Esophagus squamous epithelium (tissue), 5 donors: Measurements from ENCODE around the gene IMMP2L. TPM values are rescaled to one million over a fixed set of nuclear protein-coding genes. Genes with fewer than 3 reads are reported as not detected.

Experiments used
- DNase-seq: peaks from one replicate; lab custom pipeline; 2025; lab: John Stamatoyannopoulos, UW
- H3K27ac ChIP-seq, 4 donors: fragments of 200-600 bp; sonication (generic); one replicate each; pipeline ENCODE4 v1.5.1; 2016 to 2019; ENCODE audit warnings: mild to moderate bottlenecking in 1 of 4
- H3K27me3 ChIP-seq, 4 donors: fragments of 200-600 bp; sonication (generic); 1 replicate in 3 of 4; 2 replicates in 1 of 4; pipeline versions ENCODE4 v1.5.1 to v1.6.0; 2017 to 2021; ENCODE audit warnings: antibody characterized with exemption in 1 of 4
- H3K36me3 ChIP-seq, 3 donors: fragments of 200-600 bp; sonication (generic); one replicate each; pipeline ENCODE4 v1.5.1; 2016 to 2019
- H3K4me1 ChIP-seq, 3 donors: fragments of 200-600 bp; sonication (generic); one replicate each; pipeline ENCODE4 v1.5.1; 2017 to 2019
- H3K4me3 ChIP-seq, 4 donors: fragments of 200-600 bp; sonication (generic); 1 replicate in 3 of 4; 2 replicates in 1 of 4; pipeline ENCODE4 v1.5.1; 2016 to 2019; ENCODE audit warnings: mild to moderate bottlenecking in 2 of 4, moderate library complexity in 1 of 4
- H3K9me3 ChIP-seq, 3 donors: fragments of 200-600 bp; sonication (generic); one replicate each; pipeline ENCODE4 v1.5.1; 2016 to 2019
- POLR2A ChIP-seq, 4 donors: fragments of 450-650 bp; IDR thresholded peaks; one replicate each; pipeline ENCODE4 v1.6.1; 2017; ENCODE audit warnings: antibody characterized with exemption in 4 of 4, mild to moderate bottlenecking in 4 of 4, moderate library complexity in 3 of 4
- WGBS, 2 donors: methylation state at CpG; one replicate each; pipeline ENCODE4 v1.1.5; 2018; 5-methylcytosine and 5-hydroxymethylcytosine counted together
- intact Hi-C: fragments of 100-400 bp; cut with DNase I; formaldehyde crosslinking; loops from one replicate; pipeline ENCODE4 v1.15.0; 2022
- total RNA-seq, 4 donors: library from RNA; depleted of rRNA; stranded (reverse); fragments of >200 nt; gene quantifications; one replicate each; pipeline ENCODE4 v1.1.0, GENCODE V29; 2016
- TF ChIP-seq, protein P1 (sequence below), 6 experiments: fragments of 450-650 bp in 4 of 6; fragments of 200-600 bp in 2 of 6; sonication (generic) in 2 of 6; IDR thresholded peaks; one replicate each; pipeline ENCODE4 v1.5.1; 2016 to 2019; ENCODE audit warnings: antibody characterized with exemption in 6 of 6, mild to moderate bottlenecking in 4 of 6, moderate library complexity in 4 of 6
- donor health status: DM: yes; HTN: yes; CAD: no.

Gene IMMP2L
- total RNA-seq, 4 donors from 2014 or later: 1.6 to 21.7 (median 5.4) TPM

DNA sequence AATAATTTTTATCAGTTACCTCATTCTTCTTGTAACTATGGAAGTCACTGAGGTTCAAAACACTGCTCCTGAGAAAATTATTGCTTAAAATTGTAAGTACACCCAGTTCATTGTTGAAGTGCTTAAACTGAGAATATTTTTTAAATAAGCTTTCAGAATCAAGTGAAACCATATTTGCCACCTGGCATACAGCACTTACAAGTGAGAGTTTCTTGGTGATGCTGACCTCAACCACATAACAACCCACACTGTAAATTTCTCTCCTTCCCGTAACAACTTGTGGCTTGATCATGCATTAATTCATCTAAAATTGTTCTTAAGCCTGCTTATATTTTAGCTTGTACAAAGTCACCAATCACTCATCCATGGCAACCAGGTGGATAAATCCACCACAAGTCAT is 34.0 kb downstream of the IMMP2L start:
- TF ChIP-seq POLR2A (IDR thresholded peaks at IDR 0.05): no peak
- TF ChIP-seq, protein P1, sequence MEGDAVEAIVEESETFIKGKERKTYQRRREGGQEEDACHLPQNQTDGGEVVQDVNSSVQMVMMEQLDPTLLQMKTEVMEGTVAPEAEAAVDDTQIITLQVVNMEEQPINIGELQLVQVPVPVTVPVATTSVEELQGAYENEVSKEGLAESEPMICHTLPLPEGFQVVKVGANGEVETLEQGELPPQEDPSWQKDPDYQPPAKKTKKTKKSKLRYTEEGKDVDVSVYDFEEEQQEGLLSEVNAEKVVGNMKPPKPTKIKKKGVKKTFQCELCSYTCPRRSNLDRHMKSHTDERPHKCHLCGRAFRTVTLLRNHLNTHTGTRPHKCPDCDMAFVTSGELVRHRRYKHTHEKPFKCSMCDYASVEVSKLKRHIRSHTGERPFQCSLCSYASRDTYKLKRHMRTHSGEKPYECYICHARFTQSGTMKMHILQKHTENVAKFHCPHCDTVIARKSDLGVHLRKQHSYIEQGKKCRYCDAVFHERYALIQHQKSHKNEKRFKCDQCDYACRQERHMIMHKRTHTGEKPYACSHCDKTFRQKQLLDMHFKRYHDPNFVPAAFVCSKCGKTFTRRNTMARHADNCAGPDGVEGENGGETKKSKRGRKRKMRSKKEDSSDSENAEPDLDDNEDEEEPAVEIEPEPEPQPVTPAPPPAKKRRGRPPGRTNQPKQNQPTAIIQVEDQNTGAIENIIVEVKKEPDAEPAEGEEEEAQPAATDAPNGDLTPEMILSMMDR (IDR thresholded peaks at IDR 0.05): no peak
- no peak for DNase-seq
- Histone ChIP-seq H3K36me3 (no peaks in the 10 kb centered on the region), H3K27me3 (no peaks in the 10 kb centered on the region), H3K27ac (no peak overlapping the region), H3K4me3 (no peak overlapping the region), H3K4me1 (peaks cover 0 to 12% (median 0%) of the 10 kb centered on the region in 3 donors), H3K9me3 (no peaks in the 10 kb centered on the region)
- intact Hi-C loops: no loop called here
- WGBS, 2 donors: 65 to 92% methylated on average over 1 of the region's 1 CpG

DNA sequence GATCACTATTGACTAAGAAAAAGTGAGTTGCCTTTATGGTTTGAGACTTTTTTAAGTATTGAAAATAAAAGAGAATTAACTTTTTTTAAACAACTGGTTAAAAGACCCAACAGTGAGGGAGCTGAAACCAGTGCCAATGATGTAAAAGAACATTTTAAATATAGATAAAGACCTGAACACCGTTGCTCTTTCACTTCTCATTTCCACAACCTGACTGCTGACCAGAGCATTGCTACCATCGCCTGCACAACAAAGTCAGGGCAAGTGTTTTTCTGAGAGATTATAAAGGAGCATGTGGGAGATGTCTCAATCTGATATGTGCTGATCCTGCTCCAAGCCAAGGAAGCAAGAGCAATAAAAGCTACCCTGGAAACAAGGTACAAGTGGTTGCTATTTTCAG is 34.7 kb downstream of the IMMP2L start:
- no peak overlapping the region for H3K4me3 ChIP-seq
- no peak overlapping the region for H3K27ac ChIP-seq
- no peaks in the 10 kb centered on the region for H3K36me3 ChIP-seq
- peaks cover 0 to 6% (median 0%) of the 10 kb centered on the region in 3 donors for H3K4me1 ChIP-seq
- H3K27me3 ChIP-seq: no peaks in the 10 kb centered on the region
- DNase-seq: no peak
- no peaks in the 10 kb centered on the region for H3K9me3 ChIP-seq
- intact Hi-C loops: no loop called here
- 65 to 67% methylated on average over 2 of the region's 2 CpGs for WGBS, 2 donors
- TF ChIP-seq, protein P1 (IDR thresholded peaks at IDR 0.05): no peak
- no peak for TF ChIP-seq POLR2A (IDR thresholded peaks at IDR 0.05)

DNA sequence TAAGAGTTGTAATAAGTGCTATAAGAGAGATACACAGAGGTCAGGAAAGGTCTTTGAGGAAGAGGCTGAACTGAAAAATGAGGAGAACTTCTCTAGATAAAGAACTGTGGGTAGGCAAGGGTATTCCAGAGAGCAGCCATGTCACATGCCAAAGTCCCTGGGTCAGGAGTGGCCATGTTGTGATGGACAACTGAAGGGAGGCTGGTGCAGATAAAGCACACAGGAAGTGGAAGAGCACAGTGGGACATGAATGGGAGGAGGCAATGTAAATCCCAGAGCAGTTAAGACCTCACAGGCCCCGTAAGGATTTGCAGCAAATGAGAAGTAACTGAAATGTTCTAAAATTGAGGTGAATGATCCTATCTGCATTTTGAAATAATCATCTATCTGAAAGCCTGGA is 37.2 kb downstream of the IMMP2L start:
- Histone ChIP-seq H3K36me3 (peaks cover 0 to 10% (median 0%) of the 10 kb centered on the region in 3 donors), H3K4me3 (no peak overlapping the region), H3K4me1 (peaks cover 0 to 6% (median 0%) of the 10 kb centered on the region in 3 donors), H3K27ac (no peak overlapping the region), H3K9me3 (peaks cover 0 to 6% (median 3%) of the 10 kb centered on the region in 3 donors), H3K27me3 (no peaks in the 10 kb centered on the region)
- intact Hi-C loops: no loop called here
- no peak for DNase-seq
- WGBS, 2 donors: 89 to 100% methylated on average over 1 of the region's 1 CpG
- TF ChIP-seq, protein P1 (IDR thresholded peaks at IDR 0.05): no peak
- TF ChIP-seq POLR2A (IDR thresholded peaks at IDR 0.05): no peak

DNA sequence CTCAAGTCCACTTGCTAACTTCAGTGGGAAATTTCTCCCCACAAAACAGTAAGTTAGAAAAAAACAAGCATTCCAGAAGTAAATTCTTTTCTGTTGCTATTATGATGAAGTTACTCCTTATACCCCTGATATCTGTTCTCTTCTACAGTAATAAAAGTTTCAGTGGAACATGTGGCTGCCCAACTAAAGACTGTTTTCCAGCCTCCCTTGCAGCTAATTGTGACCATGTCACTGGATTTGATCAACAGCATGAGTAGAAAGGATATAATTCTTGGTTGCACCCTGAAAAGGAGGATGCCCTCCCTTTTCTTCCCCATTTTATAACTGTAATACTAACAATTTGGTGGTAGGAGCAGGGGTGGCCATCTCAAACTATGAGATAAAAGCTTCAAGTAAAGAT is 40.6 kb downstream of the IMMP2L start:
- no peak overlapping the region for H3K4me3 ChIP-seq
- no peaks in the 10 kb centered on the region for H3K27me3 ChIP-seq
- H3K9me3 ChIP-seq: peaks cover 0 to 6% (median 3%) of the 10 kb centered on the region in 3 donors
- intact Hi-C loops: no loop called here
- TF ChIP-seq, protein P1 (IDR thresholded peaks at IDR 0.05): no peak
- TF ChIP-seq POLR2A (IDR thresholded peaks at IDR 0.05): no peak
- DNase-seq: no peak
- peaks cover 0 to 19% (median 0%) of the 10 kb centered on the region in 3 donors for H3K36me3 ChIP-seq
- H3K4me1 ChIP-seq: no peaks in the 10 kb centered on the region
- H3K27ac ChIP-seq: no peak overlapping the region

DNA sequence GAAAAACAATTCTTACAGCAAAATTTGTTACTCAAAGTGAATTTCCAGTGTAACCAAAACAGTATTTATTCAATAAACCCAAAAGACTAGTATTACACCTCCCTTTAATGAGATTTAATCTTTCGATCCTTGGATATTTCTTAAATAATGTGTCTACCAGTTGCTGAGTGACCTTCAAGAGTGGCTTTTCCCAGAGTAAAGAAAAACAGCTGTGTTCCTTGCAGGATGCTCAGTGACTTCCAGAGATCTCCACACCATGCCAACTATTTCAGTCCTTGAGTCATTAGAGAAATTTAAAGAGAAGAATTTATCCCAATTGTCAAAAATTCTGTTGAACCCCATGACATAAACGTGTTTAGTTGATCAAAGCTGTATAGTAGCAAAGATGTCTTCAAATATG is 44.0 kb downstream of the IMMP2L start:
- Histone ChIP-seq H3K36me3 (peaks cover 0 to 19% (median 0%) of the 10 kb centered on the region in 3 donors), H3K27me3 (no peaks in the 10 kb centered on the region), H3K9me3 (peaks cover 0 to 6% (median 3%) of the 10 kb centered on the region in 3 donors), H3K4me1 (no peaks in the 10 kb centered on the region), H3K4me3 (no peak overlapping the region), H3K27ac (no peak overlapping the region)
- 72 to 73% methylated on average over 2 of the region's 2 CpGs for WGBS, 2 donors
- DNase-seq: no peak
- TF ChIP-seq POLR2A (IDR thresholded peaks at IDR 0.05): no peak
- TF ChIP-seq, protein P1 (IDR thresholded peaks at IDR 0.05): no peak
- intact Hi-C loops: no loop called here
